Kidney (tissue), 14 donors: ENCODE results near the gene PTPRJ. TPM values are rescaled to one million over a fixed set of nuclear protein-coding genes. Genes with fewer than 3 reads are reported as not detected.
"Not testable (repeated sequence)": the region's sequence is repeated elsewhere in the genome, so short reads cannot be mapped to it uniquely, and the experiment has no call there.

ENCODE experiments used
- DNase-seq, 5 donors: peaks; one replicate each; pipeline ENCODE4 v3.0.0-alpha.2; 2013 to 2020
- FAIRE-seq: peaks from 2 replicates; lab custom pipeline; 2012; peaks lifted over from hg19 to GRCh38; lab: Jason Lieb, UNC
- H3K27ac ChIP-seq, 2 donors: one replicate each; pipeline ENCODE4 v1.7.0; 2013; ENCODE audit warnings: low read depth in 2 of 2, low read length in 2 of 2, inconsistent platforms in 1 of 2
- H3K27me3 ChIP-seq: one replicate; pipeline ENCODE4 v1.7.1; 2013; ENCODE audit warnings: low read length, inconsistent platforms; ENCODE audit not compliant: control insufficient read depth, insufficient read depth
- H3K36me3 ChIP-seq, 3 donors: one replicate each; pipeline versions ENCODE4 v1.7.0 to v1.7.1; 2013; ENCODE audit warnings: low read length in 3 of 3, control low read depth in 1 of 3, inconsistent platforms in 1 of 3; ENCODE audit not compliant: insufficient read depth in 3 of 3, control insufficient read depth in 2 of 3
- H3K4me1 ChIP-seq, 3 donors: one replicate each; pipeline versions ENCODE4 v1.7.0 to v1.7.1; 2013; ENCODE audit warnings: low read length in 3 of 3, inconsistent platforms in 1 of 3, low read depth in 1 of 3; ENCODE audit not compliant: control insufficient read depth in 2 of 3, insufficient read depth in 2 of 3
- H3K4me3 ChIP-seq, 3 donors: one replicate each; pipeline versions ENCODE4 v1.7.0 to v1.8.1; 2013; ENCODE audit warnings: low read length in 3 of 3, control low read depth in 1 of 3, inconsistent platforms in 1 of 3
- H3K9ac ChIP-seq, 3 donors: one replicate each; pipeline versions ENCODE4 v1.7.0 to v1.7.1; 2013; ENCODE audit warnings: low read length in 3 of 3, control low read depth in 1 of 3, inconsistent platforms in 1 of 3
- H3K9me3 ChIP-seq, 3 donors: one replicate each; pipeline versions ENCODE4 v1.7.0 to v1.7.1; 2013; ENCODE audit warnings: low read length in 3 of 3, control low read depth in 1 of 3, inconsistent platforms in 1 of 3; ENCODE audit not compliant: control insufficient read depth in 2 of 3, insufficient read depth in 1 of 3
- CTCF ChIP-seq: IDR thresholded peaks from 3 replicates; pipeline ENCODE4 v1.5.1; 2012; ENCODE audit warnings: mild to moderate bottlenecking, moderate library complexity, borderline replicate concordance; ENCODE audit not compliant: insufficient read depth; ENCODE audit errors: extremely low read depth
- intact Hi-C: fragments of 100-400 bp; cut with DNase I; formaldehyde crosslinking; loops from one replicate; pipeline ENCODE4 v1.11.1; 2022
- polyA plus RNA-seq: library from polyadenylated mRNA; stranded (reverse); fragments of 350-450 nt; fragmentation: Illumina TruSeq; extraction: RNeasy Lipid Tissue Mini Kit (QIAGEN cat#74804); gene quantifications from one replicate; pipeline ENCODE4 v1.2.3, GENCODE V29; 2014; ENCODE audit warnings: low read depth, low replicate concordance; ENCODE audit not compliant: insufficient read depth
- total RNA-seq: library from RNA; stranded (reverse); fragmentation: NEBNext Ultra II Directional; extraction: Animal tissue kit (Norgen Biotek cat#: 25700); gene quantifications from one replicate; pipeline ENCODE4 v1.2.1, GENCODE V29; 2021
- donor health status: control.
- donor health status: control.
- donor health status: control.
- donor health status: control.
- donor health status: control.
- donor health status: DM: yes; HTN: yes; CAD: no.
- donor health status: Normal renal cell carcinoma (clear cell type).

Gene PTPRJ
- total and polyA plus RNA-seq, 2 donors from 2014 or later, result 9.2 to 80.5 TPM

GRCh38 chr11:47948137-47948536 is 32.2 kb upstream of the PTPRJ start:
- peaks cover 0 to 9% (median 0%) of the 10 kb centered on the region in 3 donors for H3K4me1 ChIP-seq
- no peaks in the 10 kb centered on the region for H3K36me3 ChIP-seq
- H3K27ac ChIP-seq, result no peak overlapping the region
- TF ChIP-seq CTCF, result no peak
- H3K9me3 ChIP-seq, result no peaks in the 10 kb centered on the region
- no peak overlapping the region for H3K9ac ChIP-seq
- FAIRE-seq (no peak), DNase-seq (no peak)
- H3K4me3 ChIP-seq, result no peak overlapping the region
- H3K27me3 ChIP-seq, result no peaks in the 10 kb centered on the region
- intact Hi-C loops, result no loop called here

GRCh38 chr11:47949001-47949675 is 31.2 kb upstream of the PTPRJ start:
- H3K9me3 ChIP-seq, H3K4me3 ChIP-seq, DNase-seq, H3K4me1 ChIP-seq, H3K27me3 ChIP-seq, intact Hi-C loops, H3K36me3 ChIP-seq, FAIRE-seq, H3K27ac ChIP-seq, H3K9ac ChIP-seq: not testable (repeated sequence)

- intact Hi-C loops, result no loop called here
- Histone ChIP-seq H3K9me3 (no peaks in the 10 kb centered on the region), H3K36me3 (no peaks in the 10 kb centered on the region), H3K4me1 (peaks cover 0 to 9% (median 0%) of the 10 kb centered on the region in 3 donors), H3K27me3 (no peaks in the 10 kb centered on the region), H3K4me3 (no peak overlapping the region), H3K9ac (no peak overlapping the region), H3K27ac (no peak overlapping the region)
- DNase-seq (peak in 1 of 5 donors; percentile 64), FAIRE-seq (no peak)
- TF ChIP-seq CTCF, result no peak
Observed at GRCh38 chr11:47950396-47950795, 30.0 kb upstream of the PTPRJ start.

GRCh38 chr11:47951504-47951903 is 28.9 kb upstream of the PTPRJ start:
- H3K9ac ChIP-seq, H3K4me3 ChIP-seq, H3K9me3 ChIP-seq, H3K27me3 ChIP-seq, H3K27ac ChIP-seq, intact Hi-C loops, FAIRE-seq, H3K36me3 ChIP-seq, DNase-seq, H3K4me1 ChIP-seq: not testable (repeated sequence)
